COLO829 (cell line): Measurements from ENCODE around the gene PCBP3.
A peak's percentile ranks its signal among the peaks of the same experiment; 100 is the strongest.
"Not testable (repeated sequence)": the region's sequence is repeated elsewhere in the genome, so short reads cannot be mapped to it uniquely, and the experiment has no call there.

Experiments used
- DNase-seq: peaks from one replicate; pipeline ENCODE4 v3.0.0; 2012; ENCODE audit warnings: low spot score

PCBP3 gene

DNA sequence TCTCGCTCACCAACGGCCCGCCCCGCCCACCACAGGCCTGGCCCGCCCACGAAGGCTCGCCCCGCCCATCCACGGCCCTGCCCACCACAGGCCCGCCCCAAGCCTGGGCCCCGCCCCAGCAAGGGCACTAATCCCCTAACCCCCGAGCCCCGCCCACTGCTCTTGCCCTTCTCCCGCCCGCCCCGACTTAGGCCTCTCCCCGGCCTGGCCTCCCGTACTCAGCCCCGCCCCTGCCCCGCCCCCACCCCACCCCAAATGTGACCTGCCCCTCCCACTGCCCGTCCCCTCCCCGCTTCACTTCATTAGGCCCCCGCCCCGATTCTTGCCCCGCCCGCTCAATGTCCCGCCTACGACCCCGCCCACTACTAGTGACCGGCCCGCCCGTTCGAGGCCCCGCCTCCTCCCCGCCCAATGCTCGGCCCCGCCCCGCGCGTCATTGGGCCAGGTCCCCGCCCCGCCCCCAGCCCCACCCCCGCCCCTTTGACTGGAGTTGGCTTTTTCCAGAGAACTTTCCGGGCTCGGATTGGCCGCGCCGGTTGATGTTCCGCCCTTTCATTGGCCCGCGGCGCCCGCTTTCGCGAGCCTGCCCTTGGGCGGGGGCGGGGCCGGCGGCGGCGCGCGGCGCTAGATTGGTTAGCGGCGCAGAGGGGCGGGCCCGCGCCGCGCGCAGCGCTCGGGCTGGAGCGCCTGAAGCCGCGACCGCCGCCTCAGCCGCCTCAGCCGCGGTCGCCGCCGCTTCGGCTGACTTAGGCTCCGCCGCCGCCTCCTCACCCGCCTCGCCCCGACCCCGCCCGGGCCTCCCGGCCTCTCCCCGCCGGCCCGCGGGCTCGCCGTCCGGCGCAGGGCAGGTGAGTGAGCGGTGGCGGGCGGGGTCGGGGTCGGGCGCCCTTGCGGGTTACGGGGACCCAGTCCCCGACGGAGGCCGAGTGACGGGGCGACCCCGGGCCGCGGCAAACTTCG, at the start of gene PCBP3:
Gene PCBP3, plus strand, starts transcription at position 705 of the 960 bp plus-strand sequence. CDS start 206,361 bp downstream, outside the sequence.
- peak; percentile 91 for DNase-seq

DNA sequence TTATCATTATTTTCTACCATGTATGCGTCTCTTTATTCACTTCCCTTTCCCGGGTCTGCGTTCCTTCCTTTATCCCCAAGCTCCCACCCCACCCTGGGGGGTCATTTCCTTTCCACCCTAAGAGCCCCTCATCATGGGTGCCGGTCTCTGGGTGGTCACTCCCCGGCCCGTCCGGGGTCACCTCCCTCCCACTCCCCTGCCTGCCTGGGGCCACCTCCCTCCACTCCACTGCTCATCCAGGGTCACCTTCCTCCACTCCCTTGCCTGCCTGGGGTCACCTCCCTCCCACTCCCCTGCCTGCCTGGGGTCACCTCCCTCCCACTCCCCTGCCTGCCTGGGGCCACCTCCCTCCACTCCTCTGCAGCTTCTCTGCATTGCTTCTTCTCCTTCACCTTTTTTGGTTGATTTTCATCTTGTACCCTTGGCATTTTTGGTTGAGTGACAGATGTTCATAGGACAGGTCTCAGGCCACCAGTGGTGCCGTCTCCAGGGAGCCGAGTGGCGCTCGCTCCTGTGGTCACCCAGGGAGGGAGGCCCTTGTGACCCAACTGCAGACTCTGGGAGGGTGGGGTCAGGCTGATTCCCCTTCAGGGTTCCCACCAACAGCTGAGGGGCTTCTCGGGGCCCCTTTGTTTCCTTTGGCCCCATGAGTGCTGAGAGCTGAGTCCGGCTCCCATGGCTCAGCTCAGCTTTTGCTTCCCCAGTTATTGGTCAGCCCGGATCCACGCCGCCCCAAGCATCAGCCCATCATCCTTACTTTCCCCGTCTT, 48.6 kb upstream of the PCBP3 start:
- DNase-seq: no peak

- no peak for DNase-seq
Observed at GRCh38 chr21:45595574-45596295, 47.8 kb upstream of the PCBP3 start.

DNA sequence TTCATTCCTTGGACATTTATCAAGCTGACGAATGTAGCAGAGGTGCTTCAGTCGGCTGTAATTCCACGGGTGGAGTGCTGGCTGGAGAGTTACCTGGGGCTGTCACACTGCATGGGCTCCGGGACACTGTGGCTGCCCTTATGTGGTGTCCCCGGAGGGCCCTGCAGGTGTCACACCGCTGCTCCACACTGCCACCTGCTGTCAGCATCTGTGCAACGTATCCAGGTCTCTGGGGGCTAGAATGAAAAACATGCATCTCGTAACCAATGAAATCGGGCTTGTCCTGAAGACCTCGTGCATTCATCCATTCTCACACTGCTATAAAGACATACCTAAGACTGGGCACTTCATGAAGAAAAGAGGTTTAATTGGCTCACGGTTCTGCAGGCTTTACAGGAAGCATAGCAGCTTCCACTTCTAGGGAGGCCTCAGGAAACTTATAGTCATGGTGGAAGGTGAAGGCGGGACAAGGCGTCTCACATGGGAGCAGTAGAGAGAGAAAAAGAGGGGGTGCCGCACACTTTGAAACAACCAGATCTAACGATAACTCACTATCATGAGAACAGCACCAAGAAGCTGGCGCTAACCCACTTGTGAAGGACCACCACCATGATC, 46.7 kb upstream of the PCBP3 start:
- DNase-seq: peak; percentile 49

GRCh38 chr21:45598109-45598508, 45.4 kb upstream of the PCBP3 start:
- no peak for DNase-seq

GRCh38 chr21:45598666-45599065, 44.9 kb upstream of the PCBP3 start:
- no peak for DNase-seq

DNA sequence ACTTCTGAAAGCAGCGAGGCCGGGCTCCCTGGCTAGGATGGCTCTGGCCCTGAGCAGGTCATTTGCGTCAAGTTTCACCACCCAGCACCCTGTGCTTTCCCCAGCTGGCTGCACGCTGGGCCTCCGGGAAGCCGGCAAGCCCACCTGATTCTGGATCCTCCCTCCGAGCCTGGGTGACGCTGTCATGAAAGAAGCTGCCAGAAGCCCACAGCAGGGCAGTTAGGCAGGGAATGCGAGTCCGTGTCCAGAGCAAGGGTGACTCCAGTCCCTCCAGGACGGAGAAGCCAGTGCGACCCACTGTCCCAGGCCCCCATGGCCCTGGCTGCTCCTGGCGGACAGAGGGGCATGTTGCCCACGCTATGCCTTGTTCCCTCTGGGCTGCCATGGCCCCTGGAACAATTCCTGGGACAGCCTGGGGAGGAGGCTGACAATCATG, 44.4 kb upstream of the PCBP3 start:
- no peak for DNase-seq

DNA sequence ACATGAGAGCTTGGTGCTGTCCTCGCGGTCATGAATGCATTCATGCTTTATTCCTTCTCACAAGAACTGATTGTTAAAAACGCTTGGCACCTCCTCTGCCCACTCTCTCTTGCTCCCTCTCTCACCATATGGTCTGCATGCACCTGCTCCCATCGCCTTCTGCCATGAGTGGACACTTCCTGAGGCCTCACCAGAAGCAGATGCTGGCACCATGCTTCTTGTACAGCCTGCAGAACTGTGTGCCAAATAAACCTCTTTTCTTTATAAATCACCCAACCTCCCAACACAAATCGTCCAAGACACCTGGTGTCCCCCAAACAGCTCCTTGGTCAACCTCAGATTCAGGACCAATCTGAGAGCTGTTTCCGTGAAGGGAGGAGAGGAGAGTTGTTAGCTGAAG, 43.3 kb upstream of the PCBP3 start:
- no peak for DNase-seq

DNA sequence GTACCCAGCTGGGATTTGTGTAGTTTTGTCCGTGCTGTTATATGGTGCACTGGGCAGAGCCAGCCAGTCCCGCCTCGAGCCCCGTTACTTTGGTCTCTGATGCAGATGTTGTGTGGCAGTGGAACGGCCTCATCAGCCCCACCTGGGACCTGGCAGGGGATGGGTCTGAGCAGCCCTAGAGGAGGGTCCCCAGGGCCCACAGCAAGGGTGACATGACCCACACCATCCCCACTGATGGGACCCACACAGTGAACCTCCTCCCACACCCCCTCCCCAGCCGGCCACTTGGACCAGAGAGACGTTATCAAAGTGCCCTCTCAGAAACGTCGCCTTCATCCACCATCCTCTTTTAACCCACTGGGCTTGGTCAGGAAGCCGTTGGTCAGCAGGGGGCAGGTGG, 42.0 kb upstream of the PCBP3 start:
- no peak for DNase-seq

GRCh38 chr21:45602106-45602505, 41.4 kb upstream of the PCBP3 start:
- DNase-seq: no peak

DNA sequence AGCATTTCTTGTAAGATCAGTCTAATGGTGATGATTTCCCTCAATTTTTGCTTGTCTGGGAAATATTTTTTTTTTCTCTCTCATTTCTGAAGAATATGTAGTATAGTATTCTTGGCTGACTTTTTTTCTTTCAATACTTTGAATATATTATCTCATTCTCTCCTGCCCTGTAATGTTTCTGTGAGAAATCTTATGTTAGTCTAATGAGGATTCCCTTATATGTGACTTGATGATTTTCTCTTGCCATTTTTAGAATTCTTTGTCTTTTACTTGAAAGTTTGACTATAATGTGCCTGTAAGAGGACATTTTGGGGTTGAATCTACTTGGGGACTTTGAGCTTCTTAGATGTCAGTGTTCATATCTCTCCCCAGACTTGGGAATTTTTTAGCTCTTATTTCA, 40.0 kb upstream of the PCBP3 start:
- no peak for DNase-seq

- DNase-seq: not testable (repeated sequence)
Observed at GRCh38 chr21:45604681-45605080, 38.8 kb upstream of the PCBP3 start.

GRCh38 chr21:45607021-45607908, 36.3 kb upstream of the PCBP3 start:
- no peak for DNase-seq

- DNase-seq: no peak
Observed at GRCh38 chr21:45607909-45608295, 35.6 kb upstream of the PCBP3 start.

DNA sequence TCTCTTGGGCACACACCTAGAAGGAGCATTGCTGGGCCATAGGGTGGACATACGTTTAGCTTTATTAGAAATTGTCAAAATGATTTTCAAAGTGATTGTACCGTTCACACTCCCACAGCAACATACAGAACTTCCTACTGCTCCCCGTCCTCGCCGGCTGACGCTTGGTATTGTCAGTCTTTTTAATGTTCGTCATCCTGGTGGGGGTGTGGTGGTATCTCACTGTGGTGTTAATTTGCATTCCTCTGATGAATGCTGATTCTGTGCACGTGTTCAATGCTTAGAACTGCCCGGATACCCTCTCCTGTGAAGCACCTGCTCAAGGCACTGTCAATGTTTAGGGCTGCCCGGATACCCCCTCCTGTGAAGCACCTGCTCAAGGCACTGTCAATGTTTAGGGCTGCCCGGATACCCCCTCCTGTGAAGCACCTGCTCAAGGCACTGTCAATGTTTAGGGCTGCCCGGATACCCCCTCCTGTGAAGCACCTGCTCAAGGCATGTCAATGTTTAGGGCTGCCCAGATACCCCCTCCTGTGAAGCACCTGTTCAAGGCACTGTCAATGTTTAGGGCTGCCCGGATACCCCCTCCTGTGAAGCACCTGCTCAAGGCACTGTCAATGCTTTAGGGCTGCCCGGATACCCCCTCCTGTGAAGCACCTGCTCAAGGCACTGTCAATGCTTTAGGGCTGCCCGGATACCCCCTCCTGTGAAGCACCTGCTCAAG, 34.6 kb upstream of the PCBP3 start:
- not testable (repeated sequence) for DNase-seq

GRCh38 chr21:45609616-45610015, 33.9 kb upstream of the PCBP3 start:
- DNase-seq: not testable (repeated sequence)

GRCh38 chr21:45611296-45611695, 32.2 kb upstream of the PCBP3 start:
- no peak for DNase-seq

DNA sequence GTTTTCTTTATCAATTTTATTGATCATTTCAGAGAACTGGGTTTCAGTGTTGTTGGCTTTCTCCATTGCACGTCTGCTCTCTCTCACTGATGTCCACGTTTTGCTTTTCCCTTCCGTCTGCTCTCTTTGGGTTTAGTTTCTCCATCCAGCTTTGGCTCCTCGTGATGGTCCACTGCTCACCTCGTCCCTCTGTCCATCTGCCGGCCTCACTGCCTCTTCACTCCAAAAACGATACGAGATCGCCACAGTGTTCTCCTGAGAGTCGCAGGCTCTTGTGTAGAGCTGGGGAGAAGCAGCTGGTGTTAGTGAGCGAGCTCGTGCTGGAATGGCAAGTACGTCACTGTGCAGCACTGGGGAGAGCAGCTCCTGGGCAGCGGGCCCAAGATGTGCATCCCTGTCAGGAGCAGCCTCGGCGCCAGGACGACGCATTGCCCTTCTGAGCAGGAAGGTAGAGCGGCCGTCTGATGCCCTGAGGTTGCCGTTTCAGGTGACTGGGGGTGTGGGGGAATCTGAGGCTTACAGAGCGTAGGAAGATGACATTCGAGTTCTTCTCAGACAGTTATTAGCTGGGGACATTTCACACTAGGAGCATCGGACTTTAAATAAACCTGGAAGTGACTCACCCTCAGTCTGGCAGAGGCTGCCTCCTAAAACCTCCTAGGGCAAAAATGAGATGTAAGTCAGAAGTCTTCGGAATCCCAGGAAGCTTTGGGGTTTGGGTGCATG, 31.4 kb upstream of the PCBP3 start:
- no peak for DNase-seq

- not testable (repeated sequence) for DNase-seq
Observed at GRCh38 chr21:45612665-45613019, 30.9 kb upstream of the PCBP3 start.

- DNase-seq: no peak
Observed at GRCh38 chr21:45613396-45613795, 30.1 kb upstream of the PCBP3 start.
